ENCODE measurements around the gene CSMD2.
A peak's percentile ranks its signal among the peaks of the same experiment; 100 is the strongest.

Gene CSMD2

DNA sequence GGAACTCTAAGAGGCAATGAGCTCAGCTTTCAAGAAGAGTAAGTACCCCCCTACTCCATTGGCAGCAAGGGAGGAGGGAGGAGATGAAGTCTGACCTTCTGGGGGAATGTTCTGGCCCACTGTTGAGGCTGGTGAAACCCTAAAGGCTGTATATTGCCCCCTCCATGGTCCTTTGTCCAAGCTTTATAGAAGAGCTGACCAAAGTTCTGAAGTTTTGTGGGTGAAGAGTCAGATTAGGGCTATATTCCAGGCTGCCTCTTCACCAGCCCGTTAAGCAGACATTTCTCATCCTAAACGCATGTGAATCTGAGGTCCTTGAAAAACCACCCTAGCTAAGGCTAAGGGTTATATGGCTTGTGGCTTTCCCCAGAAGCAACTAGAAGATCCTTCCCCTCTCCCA lies 13.0 kb upstream of the CSMD2 start:
- Histone ChIP-seq H3K27me3 (ENCODE audit: control insufficient read depth, insufficient read depth, low read length) (peaks cover 2% of the 10 kb centered on the region; the same call in 1 of the 2 replicates), H3K27ac (ENCODE audit: low read length) (no peak overlapping the region), H3K4me1 (ENCODE audit: control insufficient read depth, insufficient read depth, low read length) (peaks cover 12% of the 10 kb centered on the region), H3K36me3 (ENCODE audit: control insufficient read depth, insufficient read depth, low read length) (no peaks in the 10 kb centered on the region), H3K4me3 (ENCODE audit: low read length) (no peak overlapping the region), H3K9me3 (ENCODE audit: control insufficient read depth, insufficient read depth, low read length) (no peaks in the 10 kb centered on the region)
- WGBS (ENCODE audit: insufficient coverage, insufficient read length), result no CpG with 5 or more reads among the region's 2 CpGs
- no peak for DNase-seq (ENCODE audit: low read depth, low spot score)

DNA sequence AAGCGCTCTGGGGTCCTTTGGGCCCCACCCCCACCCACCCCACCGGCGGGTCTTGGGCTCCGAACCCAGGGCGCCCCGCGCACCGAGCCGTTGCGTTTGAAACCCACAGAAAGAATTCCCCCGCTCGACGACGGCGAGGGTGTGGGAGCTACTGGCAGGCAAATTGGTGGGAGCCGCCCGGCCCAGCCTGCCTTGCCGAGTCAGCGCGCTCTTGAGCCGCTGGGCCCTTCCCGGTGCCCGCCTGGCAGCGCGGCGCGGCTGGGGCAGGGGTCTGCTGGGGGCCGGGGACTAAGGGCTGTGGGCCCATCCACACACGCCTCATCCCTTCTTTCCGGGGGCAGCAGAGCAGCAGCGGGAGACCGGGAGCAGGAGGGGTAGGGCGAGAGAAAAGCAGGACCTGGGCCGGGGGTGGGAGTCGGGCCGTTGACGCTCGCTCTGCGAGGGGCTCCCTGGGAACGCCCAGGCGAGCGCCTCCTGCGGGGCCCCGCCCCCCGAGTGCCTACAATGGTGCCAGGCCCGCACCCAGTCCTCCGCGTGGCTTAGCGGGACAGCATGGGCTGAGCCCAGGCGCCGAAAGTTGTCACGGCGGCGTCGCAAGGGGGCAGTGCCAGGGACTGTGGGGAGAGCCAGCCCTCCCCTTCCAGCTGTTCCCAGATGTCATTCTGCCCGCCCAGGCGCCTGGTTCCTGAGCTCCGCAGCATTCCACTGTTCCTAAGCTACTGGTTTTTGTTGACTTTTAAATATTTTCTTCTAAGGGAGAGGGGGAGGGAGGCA lies 12.0 kb upstream of the CSMD2 start, which contains the start of gene C1orf94:
Gene C1orf94 (plus strand): TSS at position 78 of the 774 bp plus-strand sequence. CDS start 883 bp downstream, outside the sequence.
- H3K27ac ChIP-seq (ENCODE audit: low read length), result no peak within 1 kb of the TSS
- no peak for DNase-seq (ENCODE audit: low read depth, low spot score)
- peaks cover 14% of the 10 kb centered on the region for H3K4me1 ChIP-seq (ENCODE audit: control insufficient read depth, insufficient read depth, low read length)
- H3K27me3 ChIP-seq (ENCODE audit: control insufficient read depth, insufficient read depth, low read length), result peaks cover 2% of the 10 kb centered on the region; the same call in 1 of the 2 replicates
- H3K9me3 ChIP-seq (ENCODE audit: control insufficient read depth, insufficient read depth, low read length), result no peaks in the 10 kb centered on the region
- peak within 1 kb of the TSS; percentile 47 for H3K4me3 ChIP-seq (ENCODE audit: low read length)
- no peaks in the 10 kb centered on the region for H3K36me3 ChIP-seq (ENCODE audit: control insufficient read depth, insufficient read depth, low read length)
- WGBS (ENCODE audit: insufficient coverage, insufficient read length), result no CpG with 5 or more reads among the region's 58 CpGs

DNA sequence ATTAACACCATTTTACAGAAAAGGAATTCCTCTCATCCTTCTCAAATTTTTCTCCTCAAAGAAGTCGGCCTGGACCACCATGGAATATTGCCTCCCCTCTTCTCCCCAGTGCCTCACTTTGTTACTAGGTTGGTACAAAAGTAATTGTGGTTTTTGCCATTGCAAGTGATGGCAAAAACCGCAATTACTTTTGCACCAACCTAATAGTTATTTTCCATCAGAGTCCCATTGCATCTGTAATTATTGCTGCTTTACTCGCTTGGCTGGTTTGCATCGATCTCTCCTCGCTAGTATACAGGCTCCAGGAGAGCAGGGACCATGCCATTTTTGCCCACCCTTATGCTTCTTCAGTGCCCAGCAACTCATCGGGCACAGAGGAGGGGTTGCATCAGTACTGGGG lies 10.7 kb upstream of the CSMD2 start:
- Histone ChIP-seq H3K36me3 (ENCODE audit: control insufficient read depth, insufficient read depth, low read length) (no peaks in the 10 kb centered on the region), H3K27ac (ENCODE audit: low read length) (no peak overlapping the region), H3K27me3 (ENCODE audit: control insufficient read depth, insufficient read depth, low read length) (peaks cover 2% of the 10 kb centered on the region; the same call in 1 of the 2 replicates), H3K4me3 (ENCODE audit: low read length) (no peak overlapping the region), H3K9me3 (ENCODE audit: control insufficient read depth, insufficient read depth, low read length) (no peaks in the 10 kb centered on the region), H3K4me1 (ENCODE audit: control insufficient read depth, insufficient read depth, low read length) (peaks cover 14% of the 10 kb centered on the region)
- WGBS (ENCODE audit: insufficient coverage, insufficient read length), result no CpG with 5 or more reads among the region's 6 CpGs
- DNase-seq (ENCODE audit: low read depth, low spot score), result no peak

DNA sequence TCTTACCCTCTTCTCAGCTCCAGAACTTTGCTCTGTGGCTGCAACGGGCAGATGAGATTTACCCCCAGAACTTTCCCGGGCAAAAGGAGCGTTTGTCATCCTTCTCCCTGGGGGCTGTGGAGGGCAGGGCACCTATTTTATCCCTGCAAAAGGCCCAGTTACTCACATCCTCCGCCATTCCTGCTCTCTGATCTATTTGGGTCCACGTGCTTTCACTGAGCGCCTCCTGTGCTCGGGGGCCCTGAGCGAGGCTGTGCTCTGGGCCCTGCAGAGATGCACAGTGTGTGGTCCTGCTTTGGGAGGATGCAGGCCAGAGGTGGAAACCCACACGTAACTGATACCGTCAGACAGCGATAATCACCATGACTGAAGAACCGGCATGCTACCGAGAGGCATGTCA lies 2.4 kb upstream of the CSMD2 start:
- Histone ChIP-seq H3K9me3 (ENCODE audit: control insufficient read depth, insufficient read depth, low read length) (no peaks in the 10 kb centered on the region), H3K4me3 (ENCODE audit: low read length) (peak overlapping the region; percentile 4; the same call in 1 of the 2 replicates), H3K36me3 (ENCODE audit: control insufficient read depth, insufficient read depth, low read length) (no peaks in the 10 kb centered on the region), H3K4me1 (ENCODE audit: control insufficient read depth, insufficient read depth, low read length) (peaks cover 2% of the 10 kb centered on the region), H3K27me3 (ENCODE audit: control insufficient read depth, insufficient read depth, low read length) (no peaks in the 10 kb centered on the region), H3K27ac (ENCODE audit: low read length) (no peak overlapping the region)
- no peak for DNase-seq (ENCODE audit: low read depth, low spot score)
- WGBS (ENCODE audit: insufficient coverage, insufficient read length), result no CpG with 5 or more reads among the region's 13 CpGs

DNA sequence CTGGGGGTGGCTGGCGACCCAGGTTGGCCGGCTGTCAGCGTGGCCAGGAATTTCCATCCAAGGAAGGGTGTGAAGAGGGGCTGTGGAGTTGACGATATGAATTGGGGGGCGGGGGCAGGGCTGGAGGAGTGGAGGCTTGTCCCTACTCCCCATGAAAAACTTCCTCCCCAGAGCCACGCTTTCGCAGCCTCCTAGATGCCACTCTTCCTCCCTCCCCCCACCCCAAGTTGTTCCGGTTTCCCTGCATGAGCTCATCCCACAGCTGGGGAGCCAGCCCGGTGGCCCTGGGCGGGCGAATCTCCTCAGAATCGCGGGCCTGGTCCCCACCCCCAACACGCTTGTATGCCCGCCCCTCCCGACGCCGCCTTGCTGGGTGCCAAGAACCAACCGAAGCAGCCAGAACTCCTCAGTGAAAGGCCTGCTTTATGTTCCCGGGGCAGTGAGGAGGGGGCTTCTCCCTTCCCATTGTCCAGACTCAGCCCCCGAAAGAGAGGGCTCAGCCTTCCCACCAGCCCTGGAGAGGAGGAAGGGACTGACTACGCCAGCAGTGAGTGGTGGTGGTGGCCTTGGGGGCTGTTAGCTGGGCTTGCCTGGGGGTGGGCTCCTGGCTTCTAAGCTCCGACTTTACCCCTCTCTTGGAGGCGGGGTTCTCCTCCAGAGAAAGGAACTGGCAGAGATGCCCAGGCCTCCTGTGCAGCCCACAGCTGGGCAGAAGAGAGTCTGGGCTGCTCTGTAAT lies 1.8 kb upstream of the CSMD2 start:
- no peaks in the 10 kb centered on the region for H3K36me3 ChIP-seq (ENCODE audit: control insufficient read depth, insufficient read depth, low read length)
- peak overlapping the region; percentile 42; the same call in 1 of the 2 replicates for H3K4me3 ChIP-seq (ENCODE audit: low read length)
- WGBS (ENCODE audit: insufficient coverage, insufficient read length), result no CpG with 5 or more reads among the region's 24 CpGs
- no peak overlapping the region for H3K27ac ChIP-seq (ENCODE audit: low read length)
- H3K9me3 ChIP-seq (ENCODE audit: control insufficient read depth, insufficient read depth, low read length), result no peaks in the 10 kb centered on the region
- no peak for DNase-seq (ENCODE audit: low read depth, low spot score)
- no peaks in the 10 kb centered on the region for H3K27me3 ChIP-seq (ENCODE audit: control insufficient read depth, insufficient read depth, low read length)
- peaks cover 3% of the 10 kb centered on the region; the same call in 1 of the 2 replicates for H3K4me1 ChIP-seq (ENCODE audit: control insufficient read depth, insufficient read depth, low read length)

DNA sequence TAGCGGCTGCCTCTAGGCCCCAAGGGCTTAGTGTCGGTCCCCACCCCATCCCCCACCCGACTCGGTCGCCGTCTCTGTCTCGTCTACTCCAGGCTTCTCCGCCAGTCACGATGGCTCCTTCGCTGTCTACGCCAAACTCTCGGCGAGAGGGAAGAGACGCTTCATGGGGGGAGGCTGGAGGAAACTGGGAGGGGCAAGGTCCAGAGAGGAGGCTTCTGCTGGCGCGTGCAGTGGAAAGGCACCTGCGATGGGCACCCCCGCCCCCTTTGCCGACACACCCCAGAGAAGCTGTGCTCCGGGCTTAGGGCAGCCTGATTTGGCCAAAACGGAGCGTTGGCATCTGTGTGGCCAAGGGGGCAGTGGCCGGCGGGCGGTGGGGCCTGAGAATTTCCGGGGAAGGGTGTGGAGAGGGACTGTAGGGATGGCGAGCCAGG lies 1.2 kb upstream of the CSMD2 start:
- Histone ChIP-seq H3K27ac (ENCODE audit: low read length) (peak overlapping the region; percentile 1), H3K9me3 (ENCODE audit: control insufficient read depth, insufficient read depth, low read length) (no peaks in the 10 kb centered on the region), H3K36me3 (ENCODE audit: control insufficient read depth, insufficient read depth, low read length) (no peaks in the 10 kb centered on the region), H3K27me3 (ENCODE audit: control insufficient read depth, insufficient read depth, low read length) (no peaks in the 10 kb centered on the region), H3K4me1 (ENCODE audit: control insufficient read depth, insufficient read depth, low read length) (peaks cover 3% of the 10 kb centered on the region; the same call in 1 of the 2 replicates), H3K4me3 (ENCODE audit: low read length) (peak overlapping the region; percentile 42; the same call in 1 of the 2 replicates)
- WGBS (ENCODE audit: insufficient coverage, insufficient read length), result no CpG with 5 or more reads among the region's 27 CpGs
- no peak for DNase-seq (ENCODE audit: low read depth, low spot score)

DNA sequence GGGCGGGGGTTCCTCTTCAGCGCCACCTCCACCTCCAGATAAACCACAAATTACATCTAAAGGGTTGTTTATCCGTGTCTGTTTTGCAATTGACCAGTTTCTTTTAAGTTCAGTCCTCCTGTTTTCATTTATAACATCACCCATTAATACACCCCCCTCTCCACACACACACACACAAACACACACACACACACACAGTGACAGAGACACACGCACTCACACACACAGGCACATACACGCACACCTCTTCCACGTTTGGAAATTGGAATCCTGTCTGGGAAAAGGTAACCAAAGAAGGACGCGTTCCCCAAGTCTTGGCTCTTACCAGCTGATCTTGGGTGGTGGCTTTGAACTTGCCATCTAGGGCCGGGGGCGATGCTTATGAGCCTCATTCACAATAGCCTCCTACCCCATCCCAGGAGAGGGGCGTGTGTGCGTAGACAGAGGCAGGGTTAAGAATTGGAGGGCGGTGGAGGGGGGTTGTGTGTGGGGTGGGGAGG lies 442 bp upstream of the CSMD2 start:
- no peak for DNase-seq (ENCODE audit: low read depth, low spot score)
- H3K36me3 ChIP-seq (ENCODE audit: control insufficient read depth, insufficient read depth, low read length), result no peaks in the 10 kb centered on the region
- H3K27me3 ChIP-seq (ENCODE audit: control insufficient read depth, insufficient read depth, low read length), result no peaks in the 10 kb centered on the region
- no peaks in the 10 kb centered on the region for H3K9me3 ChIP-seq (ENCODE audit: control insufficient read depth, insufficient read depth, low read length)
- WGBS (ENCODE audit: insufficient coverage, insufficient read length), result no CpG with 5 or more reads among the region's 13 CpGs
- H3K4me1 ChIP-seq (ENCODE audit: control insufficient read depth, insufficient read depth, low read length), result peaks cover 3% of the 10 kb centered on the region; the same call in 1 of the 2 replicates
- peak overlapping the region; percentile 70; the same call in 1 of the 2 replicates for H3K4me3 ChIP-seq (ENCODE audit: low read length)
- H3K27ac ChIP-seq (ENCODE audit: low read length), result no peak overlapping the region

DNA sequence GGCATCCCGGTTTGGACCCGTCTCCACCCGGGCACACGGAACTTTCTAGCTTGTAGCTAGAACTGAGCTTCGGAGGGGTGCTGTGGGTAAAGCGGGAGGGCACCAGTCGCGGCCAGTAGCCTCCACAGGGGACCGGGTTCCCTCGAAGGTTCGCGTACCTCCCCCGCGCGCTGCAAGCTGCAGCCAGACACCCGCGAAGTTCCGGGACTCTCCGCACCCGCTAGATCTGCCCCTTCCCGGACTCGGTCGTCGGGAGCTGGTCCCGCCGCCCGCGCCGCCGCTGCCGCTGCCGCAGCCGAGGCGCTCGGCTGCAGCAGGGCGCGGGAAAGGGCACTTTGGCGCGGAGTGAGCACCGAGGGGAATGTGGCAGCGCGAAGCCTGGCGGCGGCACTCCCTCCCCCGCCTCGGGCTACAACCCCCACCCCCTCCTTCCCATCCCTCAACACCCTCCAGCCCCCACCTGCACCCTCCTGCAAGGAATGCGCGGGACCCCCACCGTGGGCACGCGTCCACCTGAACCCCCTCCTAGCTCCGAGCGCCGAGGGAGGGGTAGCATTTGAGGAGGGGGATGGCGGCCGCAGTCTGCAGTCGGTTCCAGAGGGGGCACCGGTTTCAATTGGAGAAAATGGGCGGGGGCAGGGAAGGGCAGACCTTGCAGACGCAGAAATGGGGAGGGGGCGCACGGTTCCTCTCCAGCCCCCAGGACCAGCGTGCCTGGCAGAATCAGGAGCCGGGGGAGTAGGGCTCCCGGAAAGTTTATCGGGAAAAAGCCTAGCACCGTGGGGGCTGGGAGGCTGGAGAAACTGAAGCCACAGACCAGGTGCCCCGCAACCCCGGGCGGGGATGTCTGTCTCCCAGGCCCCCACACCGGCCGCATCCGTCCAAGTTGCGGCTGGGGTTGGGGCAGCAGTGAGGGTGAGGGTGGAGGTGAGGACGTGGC lies 968 bp downstream of the CSMD2 start:
- no peak for DNase-seq (ENCODE audit: low read depth, low spot score)
- Histone ChIP-seq H3K4me3 (ENCODE audit: low read length) (peak overlapping the region; percentile 70), H3K27me3 (ENCODE audit: control insufficient read depth, insufficient read depth, low read length) (no peaks in the 10 kb centered on the region)

DNA sequence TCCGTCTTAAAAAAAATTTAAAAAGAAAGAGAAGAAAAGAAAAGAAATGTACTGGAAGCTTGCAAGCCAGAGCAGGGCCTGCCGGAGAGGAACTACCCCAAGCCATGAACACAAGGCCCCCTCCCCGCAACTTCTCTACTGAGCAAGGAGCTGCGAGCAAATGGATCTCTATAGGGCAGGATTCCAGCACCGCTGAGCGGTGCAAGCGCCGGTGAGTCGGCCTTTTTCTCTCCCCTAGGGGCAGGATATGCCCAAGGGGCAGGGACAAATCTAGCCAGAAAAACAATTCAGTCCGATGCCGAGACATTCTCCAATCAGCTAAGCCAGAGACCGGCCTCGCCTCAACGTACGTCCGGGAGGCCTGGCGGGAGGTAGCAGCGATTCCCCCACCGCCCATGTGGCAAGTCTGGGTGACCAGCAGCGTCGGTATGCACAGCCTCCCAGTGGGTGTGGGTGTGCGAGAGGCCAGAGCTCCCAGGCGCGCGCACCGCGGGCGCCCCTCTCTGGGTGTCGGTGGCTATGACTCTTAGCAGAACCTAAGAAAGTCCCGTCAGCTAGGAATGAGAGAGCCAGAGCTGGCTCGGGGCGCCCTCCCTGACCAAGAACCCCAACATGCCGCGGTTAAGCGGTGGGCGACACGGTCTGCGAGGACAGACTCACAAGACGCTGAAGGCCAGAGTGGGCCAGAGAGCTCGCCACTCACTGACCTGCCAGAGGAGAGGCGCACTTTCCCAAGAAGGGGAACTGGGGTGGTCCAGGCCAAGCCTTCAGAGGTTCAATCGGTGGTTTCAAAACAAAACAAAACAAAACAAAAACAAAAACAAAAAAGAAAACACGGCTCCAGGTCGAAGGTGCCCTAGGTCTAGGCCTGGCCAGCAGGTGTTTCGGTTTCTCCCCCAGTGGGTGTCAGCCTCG lies 1.9 kb downstream of the CSMD2 start:
- H3K4me3 ChIP-seq (ENCODE audit: low read length), result peak overlapping the region; percentile 70; the same call in 1 of the 2 replicates
- no peaks in the 10 kb centered on the region for H3K27me3 ChIP-seq (ENCODE audit: control insufficient read depth, insufficient read depth, low read length)
- WGBS (ENCODE audit: insufficient coverage, insufficient read length), result no CpG with 5 or more reads among the region's 46 CpGs
- H3K36me3 ChIP-seq (ENCODE audit: control insufficient read depth, insufficient read depth, low read length), result no peaks in the 10 kb centered on the region
- peaks cover 5% of the 10 kb centered on the region; the same call in 1 of the 2 replicates for H3K4me1 ChIP-seq (ENCODE audit: control insufficient read depth, insufficient read depth, low read length)
- no peak overlapping the region for H3K27ac ChIP-seq (ENCODE audit: low read length)
- H3K9me3 ChIP-seq (ENCODE audit: control insufficient read depth, insufficient read depth, low read length), result no peaks in the 10 kb centered on the region
- DNase-seq (ENCODE audit: low read depth, low spot score), result no peak

More for the DNA sequence above, 968 bp downstream of the CSMD2 start:
- no peaks in the 10 kb centered on the region for H3K36me3 ChIP-seq (ENCODE audit: control insufficient read depth, insufficient read depth, low read length)
- no CpG with 5 or more reads among the region's 75 CpGs for WGBS (ENCODE audit: insufficient coverage, insufficient read length)
- H3K4me1 ChIP-seq (ENCODE audit: control insufficient read depth, insufficient read depth, low read length), result peaks cover 3% of the 10 kb centered on the region; the same call in 1 of the 2 replicates
- H3K9me3 ChIP-seq (ENCODE audit: control insufficient read depth, insufficient read depth, low read length), result no peaks in the 10 kb centered on the region
- no peak overlapping the region for H3K27ac ChIP-seq (ENCODE audit: low read length)

Data from iPS DF 6.9 (cell line).